ENCODE measurements around the gene TREML2.

The TREML2 gene

GRCh38 chr6:41150671-41151070, 50.3 kb downstream of the TREML2 start:
- DNase-seq (ENCODE audit: low read depth in 2 of 2) = no peak

DNA sequence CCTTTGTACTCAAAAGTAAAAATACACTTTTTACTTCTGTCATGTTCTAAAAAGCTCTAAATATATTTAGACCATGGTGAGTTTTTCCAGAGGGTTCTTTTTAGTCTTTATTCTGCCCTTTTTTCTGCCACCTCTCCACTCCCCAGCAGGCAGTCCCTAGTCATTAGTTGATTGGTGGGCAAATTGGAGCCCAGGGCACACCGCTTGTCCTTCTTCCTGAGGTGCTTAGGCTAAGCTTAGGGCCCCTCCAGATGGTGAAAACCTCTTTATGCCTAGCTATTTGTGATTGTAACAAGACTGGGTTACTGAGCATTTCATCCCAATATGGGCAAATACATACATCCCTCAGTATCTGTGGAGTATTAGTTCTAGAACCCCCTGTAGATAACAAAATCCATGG, 53.0 kb downstream of the TREML2 start:
- no peak for DNase-seq (ENCODE audit: low read depth in 2 of 2)
